ENCODE results near the gene RFC2. TPM values are rescaled to one million over a fixed set of nuclear protein-coding genes. Genes with fewer than 3 reads are reported as not detected.

Gene RFC2
- total and polyA plus RNA-seq, 2 of the 8 experiments (the other 6 are each of a cell fraction or from before 2014, with no cell fraction given), result 52.9 to 85.4 TPM

- H3K79me1 ChIP-seq (ENCODE audit: low read depth, low read length), result no peaks in the 10 kb centered on the region
- H3K14ac ChIP-seq (ENCODE audit: insufficient read length), result no peak overlapping the region
- FAIRE-seq, result no peak
- H3K27ac ChIP-seq (ENCODE audit: low read depth, low read length), result no peak overlapping the region
- no peak overlapping the region for H3K23ac ChIP-seq (ENCODE audit: insufficient read length)
- no peaks in the 10 kb centered on the region for H3K27me3 ChIP-seq (replicated peaks in 1 of 4; ENCODE audit: control insufficient read depth in 3 of 4, extremely low read depth in 1 of 4, insufficient read depth in 3 of 4, low read length in 3 of 4)
- H2BK120ac ChIP-seq (replicated peaks; ENCODE audit: low read depth, low read length), result no peak overlapping the region
- no peaks in the 10 kb centered on the region for H3K79me2 ChIP-seq (ENCODE audit: control insufficient read depth in 1 of 2, insufficient read depth in 2 of 2, low read length in 2 of 2)
- H3K4me3 ChIP-seq (ENCODE audit: extremely low read depth in 1 of 4, insufficient read depth in 2 of 4, low read depth in 3 of 4, low read length in 4 of 4), result no peak overlapping the region
- H4K5ac ChIP-seq (ENCODE audit: insufficient read length, low read depth, low read length), result no peak overlapping the region
- H3K4ac ChIP-seq (replicated peaks; ENCODE audit: insufficient read length, low read depth, low read length), result no peak overlapping the region
- TF ChIP-seq ASH2L (IDR thresholded peaks at IDR 0.05; ENCODE audit: low read length), result no peak
- no peak for TF ChIP-seq CTBP2 (IDR thresholded peaks at IDR 0.05; ENCODE audit: borderline replicate concordance, insufficient read depth, insufficient read length, low read length)
- no peak for TF ChIP-seq CREB1 (IDR thresholded peaks at IDR 0.05)
- TF ChIP-seq SIN3A (conservative IDR thresholded peaks at IDR 0.05 in 1 of 2, IDR thresholded peaks at IDR 0.05 in 1 of 2; ENCODE audit: low read depth in 1 of 2, low read length in 2 of 2), result no peak
- TF ChIP-seq SIRT6 (IDR thresholded peaks at IDR 0.05; ENCODE audit: low read length), result no peak
- no peak for TF ChIP-seq JUND (IDR thresholded peaks at IDR 0.05; ENCODE audit: low read length)
- no peak for TF ChIP-seq BRCA1 (IDR thresholded peaks at IDR 0.05; ENCODE audit: low read depth, low read length)
- TF ChIP-seq MAFK (IDR thresholded peaks at IDR 0.05; ENCODE audit: low read depth, low read length), result no peak
- no peak for TF ChIP-seq CEBPB (IDR thresholded peaks at IDR 0.05; ENCODE audit: low read depth, low read length)
- no peak for TF ChIP-seq SRF (IDR thresholded peaks at IDR 0.05; ENCODE audit: low read depth, low read length)
- H3K9ac ChIP-seq (replicated peaks in 1 of 4; ENCODE audit: extremely low read depth in 1 of 4, low read depth in 3 of 4, low read length in 3 of 4), result no peak overlapping the region
- H3K23me2 ChIP-seq (ENCODE audit: low read depth, low read length), result no peaks in the 10 kb centered on the region
- ChIA-PET CTCF (ENCODE audit: partially characterized antibody) (interaction anchor here (0.6 to 2.5 kb wide), 7 partner anchors 10 to 305 kb away, joined by 3 to 15 read pairs (median 3); no protein-coding TSS in a partner anchor), POLR2A (ENCODE audit: partially characterized antibody) (interaction anchor here (1.3 to 1.7 kb wide), 3 partner anchors 13 to 41 kb away, joined by 3 to 4 read pairs (median 3); no protein-coding TSS in a partner anchor)
- no peak overlapping the region for H2BK12ac ChIP-seq (ENCODE audit: low read depth, low read length)
- H3K36me3 ChIP-seq (ENCODE audit: control insufficient read depth in 2 of 4, insufficient read depth in 4 of 4, low read length in 3 of 4), result no peaks in the 10 kb centered on the region
- H4K20me1 ChIP-seq (replicated peaks in 1 of 2; ENCODE audit: control insufficient read depth in 1 of 2, insufficient read depth in 2 of 2, low read length in 2 of 2), result no peaks in the 10 kb centered on the region
- H3K4me2 ChIP-seq (ENCODE audit: insufficient read depth in 1 of 2, low read depth in 2 of 2, low read length in 2 of 2), result no peak overlapping the region
- H2BK20ac ChIP-seq (ENCODE audit: low read length), result no peak overlapping the region
- H3K18ac ChIP-seq (ENCODE audit: extremely low read depth, low read length), result no peak overlapping the region
- no peak for DNase-seq (ENCODE audit: low read depth in 1 of 2, low spot score in 2 of 2)
- H2AFZ ChIP-seq (ENCODE audit: low read length), result no peak overlapping the region
- H3K56ac ChIP-seq (replicated peaks; ENCODE audit: insufficient read length, low read depth, low read length), result no peak overlapping the region
- H2BK5ac ChIP-seq (ENCODE audit: low read depth, low read length), result no peak overlapping the region
- WGBS, 2 experiments (ENCODE audit: extremely low coverage in 1 of 2, insufficient coverage in 1 of 2, insufficient read length in 1 of 2, insufficient replicate concordance in 2 of 2, low coverage in 1 of 2, low lambda C conversion rate in 2 of 2, missing lambda C conversion rate in 1 of 2), result 87% methylated on average over 14 of the region's 15 CpGs; no CpG with 5 or more reads in 1 of the 2 experiments
- H3K4me1 ChIP-seq (replicated peaks in 1 of 4; ENCODE audit: control insufficient read depth in 3 of 4, insufficient read depth in 4 of 4, low read length in 3 of 4), result peaks cover 0 to 2% (median 0%) of the 10 kb centered on the region in 4 experiments; a peak in 4 of 7 replicates
- no peak overlapping the region for H4K91ac ChIP-seq (replicated peaks; ENCODE audit: insufficient read length, low read length)
- H2AK5ac ChIP-seq (ENCODE audit: low read depth, low read length), result no peak overlapping the region
- H4K8ac ChIP-seq (ENCODE audit: extremely low read depth, insufficient read depth, low read length), result no peak overlapping the region
- no peaks in the 10 kb centered on the region for H3K9me3 ChIP-seq (ENCODE audit: insufficient read depth in 2 of 2, low read depth in 1 of 2, low read length in 1 of 2)
- no peak overlapping the region; the same call in 1 of the 2 replicates for H2BK15ac ChIP-seq (ENCODE audit: low read length)
Measured at GRCh38 chr7:74215921-74216320, 38.3 kb downstream of the RFC2 start.

Measured in H1 (cell line).